Esophagus (tissue), 2 donors: ENCODE measurements around the gene STPG4. TPM values are rescaled to one million over a fixed set of nuclear protein-coding genes. Genes with fewer than 3 reads are reported as not detected.
"Not testable (repeated sequence)": the region's sequence is repeated elsewhere in the genome, so short reads cannot be mapped to it uniquely, and the experiment has no call there.

Experiments
- H3K27ac ChIP-seq, 2 donors: one replicate each; pipeline ENCODE4 v1.5.1; 2013; ENCODE audit warnings: low read depth in 2 of 2, mild to moderate bottlenecking in 2 of 2, inconsistent platforms in 1 of 2, low read length in 1 of 2, moderate library complexity in 1 of 2
- H3K27me3 ChIP-seq, 2 donors: one replicate each; pipeline ENCODE4 v1.6.1; 2013; ENCODE audit warnings: low read length in 2 of 2, control low read depth in 1 of 2, mild to moderate bottlenecking in 1 of 2; ENCODE audit not compliant: insufficient read depth in 2 of 2, control insufficient read depth in 1 of 2
- H3K36me3 ChIP-seq, 2 donors: one replicate each; pipeline ENCODE4 v1.6.1; 2013; ENCODE audit warnings: low read length in 1 of 2; ENCODE audit not compliant: control insufficient read depth in 2 of 2, insufficient read depth in 2 of 2
- H3K4me1 ChIP-seq, 2 donors: one replicate each; pipeline ENCODE4 v1.6.1; 2013; ENCODE audit warnings: low read length in 1 of 2; ENCODE audit not compliant: control insufficient read depth in 2 of 2, insufficient read depth in 2 of 2
- H3K4me3 ChIP-seq, 2 donors: one replicate each; pipeline ENCODE4 v1.5.1; 2013; ENCODE audit warnings: low read length in 2 of 2, mild to moderate bottlenecking in 2 of 2, low read depth in 1 of 2, moderate library complexity in 1 of 2
- H3K9me3 ChIP-seq, 2 donors: one replicate each; pipeline ENCODE4 v1.6.1; 2013; ENCODE audit warnings: mild to moderate bottlenecking in 2 of 2, low read depth in 1 of 2, low read length in 1 of 2, moderate library complexity in 1 of 2; ENCODE audit not compliant: control insufficient read depth in 2 of 2, insufficient read depth in 1 of 2
- WGBS, 2 donors: extraction: QIAGEN DNeasy Blood & Tissue Kit; methylation state at CpG; one replicate each; pipeline ENCODE4 v1.1.7; 2013; 5-methylcytosine and 5-hydroxymethylcytosine counted together
- polyA plus RNA-seq, 2 donors: library from polyadenylated mRNA; stranded (reverse); fragments of 200-250 nt; gene quantifications; one replicate each; pipeline ENCODE4 v1.2.3, GENCODE V29; 2013
- donor health status: healthy with polysubstance abuse.
- donor health status: Bipolar disorder and iron deficiency.

STPG4 gene
- polyA plus RNA-seq, 2 donors: not detected

- Histone ChIP-seq H3K4me3 (no peak overlapping the region), H3K4me1 (no peaks in the 10 kb centered on the region)
- 91 to 92% methylated on average over 5 of the region's 5 CpGs for WGBS, 2 donors
These were observed 42.3 kb downstream of the STPG4 start for GRCh38 chr2:47112665-47113435.

GRCh38 chr2:47109680-47110079, 45.4 kb downstream of the STPG4 start:
- no peaks in the 10 kb centered on the region for H3K27me3 ChIP-seq
- no peaks in the 10 kb centered on the region for H3K36me3 ChIP-seq
- H3K27ac ChIP-seq: no peak overlapping the region
- H3K4me3 ChIP-seq: no peak overlapping the region
- H3K9me3 ChIP-seq: no peaks in the 10 kb centered on the region
- H3K4me1 ChIP-seq: no peaks in the 10 kb centered on the region
- WGBS, 2 donors: 74 to 79% methylated on average over 5 of the region's 5 CpGs

More at GRCh38 chr2:47112665-47113435, 42.3 kb downstream of the STPG4 start:
- Histone ChIP-seq H3K36me3 (no peaks in the 10 kb centered on the region), H3K27ac (no peak overlapping the region), H3K9me3 (no peaks in the 10 kb centered on the region), H3K27me3 (no peaks in the 10 kb centered on the region)

DNA sequence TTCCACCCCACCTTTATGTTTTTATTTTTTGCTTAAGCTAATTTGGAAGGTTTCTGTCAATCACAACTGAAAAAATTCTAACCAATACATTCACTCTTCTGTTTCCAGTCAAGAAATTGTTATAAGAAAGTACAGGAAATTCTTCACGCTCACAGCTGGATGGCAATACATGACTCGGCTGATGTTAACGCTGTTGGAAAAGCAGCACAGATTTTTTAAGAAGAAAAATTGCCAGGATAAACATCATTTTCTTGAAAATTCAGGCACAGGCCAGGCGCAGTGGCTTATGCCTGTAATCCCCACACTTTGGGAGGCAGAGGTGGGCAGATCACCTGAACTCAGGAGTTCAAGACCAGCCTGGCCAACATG, 46.1 kb downstream of the STPG4 start:
- Histone ChIP-seq H3K4me3 (no peak overlapping the region), H3K27ac (no peak overlapping the region), H3K9me3 (no peaks in the 10 kb centered on the region), H3K36me3 (no peaks in the 10 kb centered on the region), H3K27me3 (no peaks in the 10 kb centered on the region), H3K4me1 (no peaks in the 10 kb centered on the region)
- WGBS, 2 donors: 91 to 92% methylated on average over 4 of the region's 4 CpGs

DNA sequence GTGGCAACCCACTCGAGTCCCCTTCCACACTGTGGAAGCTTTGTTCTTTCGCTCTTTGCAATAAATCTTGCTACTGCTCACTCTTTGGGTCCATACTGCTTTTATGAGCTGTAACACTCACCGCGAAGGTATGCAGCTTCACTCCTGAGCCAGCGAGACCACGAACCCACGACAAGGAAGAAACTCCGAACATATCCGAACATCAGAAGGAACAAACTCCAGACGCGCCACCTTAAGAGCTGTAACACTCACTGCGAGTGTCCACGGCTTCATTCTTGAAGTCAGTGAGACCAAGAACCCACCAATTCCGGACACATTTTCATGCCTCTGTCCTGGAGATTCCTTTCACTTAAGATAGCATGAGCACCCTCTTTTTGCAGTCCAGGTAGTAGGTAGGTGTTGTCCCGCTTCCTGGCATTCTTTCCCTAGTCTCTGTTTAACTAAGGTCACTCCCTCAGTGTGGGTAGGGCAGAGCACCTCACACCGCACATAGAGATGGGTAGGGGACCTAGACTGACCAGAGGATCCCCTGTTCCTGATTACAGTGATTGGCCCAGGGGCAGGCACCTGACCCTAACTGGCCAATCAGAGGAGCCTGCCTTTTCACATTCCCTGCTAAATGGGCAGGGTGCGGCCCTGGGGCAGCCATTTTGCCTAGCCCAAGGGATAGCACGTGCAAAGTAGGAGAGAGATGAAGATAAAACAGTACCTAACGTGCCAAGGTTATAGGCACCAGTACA, 46.7 kb downstream of the STPG4 start:
- WGBS, 2 donors: 94 to 96% methylated on average over 17 to 18 of the region's 19 CpGs
- not testable (repeated sequence) for H3K4me3 ChIP-seq, H3K36me3 ChIP-seq

GRCh38 chr2:47107201-47107600, 47.9 kb downstream of the STPG4 start:
- H3K4me3 ChIP-seq, H3K9me3 ChIP-seq, H3K36me3 ChIP-seq, H3K4me1 ChIP-seq, H3K27ac ChIP-seq, H3K27me3 ChIP-seq: not testable (repeated sequence)
- WGBS, 2 donors: 94 to 98% methylated on average over 14 to 21 of the region's 21 CpGs

More for the DNA sequence above, 46.7 kb downstream of the STPG4 start:
- H3K27ac ChIP-seq, H3K9me3 ChIP-seq, H3K27me3 ChIP-seq, H3K4me1 ChIP-seq: not testable (repeated sequence)

GRCh38 chr2:47106231-47106630, 48.9 kb downstream of the STPG4 start:
- H3K27ac ChIP-seq, H3K27me3 ChIP-seq, H3K4me1 ChIP-seq, H3K9me3 ChIP-seq, H3K36me3 ChIP-seq, H3K4me3 ChIP-seq: not testable (repeated sequence)
- WGBS, 2 donors: 55 to 57% methylated on average over 4 of the region's 4 CpGs

DNA sequence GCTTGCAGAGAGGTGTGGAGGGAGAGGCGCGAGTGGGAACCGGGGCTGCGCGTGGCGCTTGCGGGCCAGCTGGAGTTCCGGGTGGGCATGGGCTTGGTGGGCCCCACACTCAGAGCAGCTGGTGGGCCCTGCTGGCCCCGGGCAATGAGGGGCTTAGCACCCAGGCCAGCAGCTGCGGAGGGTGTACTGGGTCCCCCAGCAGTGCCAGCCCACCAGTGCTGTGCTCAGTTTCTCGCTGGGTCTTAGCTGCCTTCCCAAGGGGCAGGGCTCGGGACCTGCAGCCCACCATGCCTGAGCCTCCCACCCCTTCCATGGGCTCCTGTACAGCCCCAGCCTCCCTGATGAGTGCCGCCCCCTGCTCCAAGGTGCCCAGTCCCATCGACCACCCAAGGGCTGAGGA, 55.4 kb downstream of the STPG4 start:
- not testable (repeated sequence) for H3K27ac ChIP-seq, H3K4me3 ChIP-seq, H3K27me3 ChIP-seq, H3K9me3 ChIP-seq, H3K36me3 ChIP-seq, H3K4me1 ChIP-seq
- 95 to 96% methylated on average over 11 to 14 of the region's 14 CpGs for WGBS, 2 donors

DNA sequence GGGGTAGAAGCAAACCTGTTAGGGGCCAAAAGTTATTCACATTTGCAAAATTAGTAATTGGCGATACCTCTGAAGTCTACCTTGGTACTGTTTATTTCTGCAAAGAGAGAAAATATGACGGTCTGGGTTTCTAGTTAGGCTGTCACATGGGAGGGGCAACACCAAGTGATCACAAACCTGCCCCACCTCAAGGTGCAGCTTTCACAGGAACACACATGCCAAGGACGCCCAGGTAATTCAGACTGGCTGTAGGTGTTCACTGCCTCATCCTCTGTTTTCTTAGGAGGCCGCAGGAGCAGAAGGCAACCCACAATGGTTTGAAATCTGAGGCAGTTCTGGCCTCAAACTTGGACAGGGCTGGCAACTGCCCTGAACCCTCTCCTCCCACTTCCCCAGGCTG, 56.2 kb downstream of the STPG4 start:
- H3K36me3 ChIP-seq: no peaks in the 10 kb centered on the region
- no peaks in the 10 kb centered on the region for H3K9me3 ChIP-seq
- no peak overlapping the region for H3K27ac ChIP-seq
- no peak overlapping the region for H3K4me3 ChIP-seq
- no peaks in the 10 kb centered on the region for H3K27me3 ChIP-seq
- 91 to 93% methylated on average over 4 of the region's 4 CpGs for WGBS, 2 donors
- H3K4me1 ChIP-seq: no peaks in the 10 kb centered on the region

- WGBS, 2 donors: 87 to 88% methylated on average over 4 of the region's 4 CpGs
- Histone ChIP-seq H3K4me3 (no peak overlapping the region), H3K27me3 (no peaks in the 10 kb centered on the region), H3K27ac (no peak overlapping the region), H3K36me3 (no peaks in the 10 kb centered on the region), H3K4me1 (no peaks in the 10 kb centered on the region), H3K9me3 (no peaks in the 10 kb centered on the region)
These were observed 57.5 kb downstream of the STPG4 start for GRCh38 chr2:47097563-47097962.

GRCh38 chr2:47096451-47096850, 58.7 kb downstream of the STPG4 start:
- 88 to 93% methylated on average over 4 of the region's 4 CpGs for WGBS, 2 donors
- Histone ChIP-seq H3K36me3 (no peaks in the 10 kb centered on the region), H3K9me3 (no peaks in the 10 kb centered on the region), H3K4me3 (no peak overlapping the region), H3K27me3 (no peaks in the 10 kb centered on the region), H3K4me1 (no peaks in the 10 kb centered on the region), H3K27ac (no peak overlapping the region)
